WTC11 (cell line): ENCODE data around the gene FILIP1L. TPM values are rescaled to one million over a fixed set of nuclear protein-coding genes. Genes with fewer than 3 reads are reported as not detected.

Experiments
- ATAC-seq: fragments of 200-7000 bp; cut with Tn5 transposase; 2 replicates; pipeline ENCODE4 v1.10.0; 2021; ENCODE audit warnings: mild to moderate bottlenecking, moderate library complexity
- CTCF ChIA-PET: fragments of 300-600 bp; sonication (Branson Sonifier 250); formaldehyde crosslinking; loops from one replicate; lab custom pipeline; 2021; ENCODE audit warnings: antibody characterized with exemption; lab: Charles Lee
- POLR2A ChIA-PET: fragments of 350-600 bp; sonication (Branson Sonifier 250); formaldehyde crosslinking; loops from one replicate; lab custom pipeline; 2021; ENCODE audit warnings: antibody characterized with exemption; lab: Charles Lee
- DNase-seq: peaks from one replicate; pipeline ENCODE4 v3.0.0; 2021; ENCODE audit warnings: low spot score
- H3K27ac Mint-ChIP-seq: 2 replicates; pipeline ENCODE4 v1.8.0; 2021; ENCODE audit warnings: mixed read lengths
- H3K27me3 Mint-ChIP-seq: 2 replicates; pipeline ENCODE4 v1.8.0; 2021; ENCODE audit warnings: low read depth, mild to moderate bottlenecking, moderate library complexity, mixed read lengths
- H3K36me3 Mint-ChIP-seq: 2 replicates; pipeline ENCODE4 v1.8.0; 2021; ENCODE audit warnings: mixed read lengths
- H3K4me1 Mint-ChIP-seq: 2 replicates; pipeline ENCODE4 v1.8.0; 2022; ENCODE audit warnings: mixed read lengths
- H3K4me3 Mint-ChIP-seq: 2 replicates; pipeline ENCODE4 v1.8.0; 2021; ENCODE audit warnings: mild to moderate bottlenecking, moderate library complexity, mixed read lengths
- H3K9me3 Mint-ChIP-seq: 2 replicates; pipeline ENCODE4 v1.8.0; 2021; ENCODE audit warnings: mixed read lengths
- AFF4 ChIP-seq: sonication (generic); formaldehyde crosslinking; IDR thresholded peaks from 2 replicates; pipeline ENCODE4 v1.8.1; 2023; ENCODE audit warnings: mild to moderate bottlenecking, missing genetic modification reagents, borderline replicate concordance
- CDX4 ChIP-seq: fragments of 250-450 bp; sonication (Bioruptor Pico); IDR thresholded peaks from 2 replicates; pipeline ENCODE4 v1.9.0; 2021; ENCODE audit warnings: moderate library complexity, mild to moderate bottlenecking, inconsistent platforms, borderline replicate concordance
- CREB1 ChIP-seq: sonication (generic); formaldehyde crosslinking; IDR thresholded peaks from 2 replicates; pipeline ENCODE4 v1.8.0; 2023; ENCODE audit warnings: mild to moderate bottlenecking, missing genetic modification reagents
- CTCF ChIP-seq: fragments of 200-600 bp; IDR thresholded peaks from 2 replicates; pipeline ENCODE4 v1.8.0; 2022; ENCODE audit warnings: antibody characterized with exemption
- FOXK1 ChIP-seq: sonication (generic); formaldehyde crosslinking; IDR thresholded peaks from 2 replicates; pipeline ENCODE4 v1.8.0; 2022; ENCODE audit warnings: mild to moderate bottlenecking, moderate library complexity, missing genetic modification reagents
- GRHL2 ChIP-seq: fragments of 250-450 bp; sonication (Bioruptor Pico); IDR thresholded peaks from 2 replicates; pipeline ENCODE4 v1.8.0; 2022; ENCODE audit warnings: mild to moderate bottlenecking, moderate library complexity; ENCODE audit not compliant: insufficient replicate concordance, severe bottlenecking
- IRF2 ChIP-seq: sonication (generic); formaldehyde crosslinking; IDR thresholded peaks from 2 replicates; pipeline ENCODE4 v1.8.0; 2022; ENCODE audit warnings: low read depth, missing genetic modification reagents, borderline replicate concordance
- JAZF1 ChIP-seq: fragments of 250-450 bp; sonication (Bioruptor Pico); IDR thresholded peaks from 2 replicates; pipeline ENCODE4 v1.9.0; 2021; ENCODE audit warnings: moderate library complexity, mild to moderate bottlenecking, inconsistent platforms
- MAX ChIP-seq: sonication (generic); formaldehyde crosslinking; IDR thresholded peaks from 2 replicates; pipeline ENCODE4 v1.8.0; 2022; ENCODE audit warnings: mild to moderate bottlenecking, missing genetic modification reagents
- MXD4 ChIP-seq: fragments of 250-450 bp; sonication (Bioruptor Pico); IDR thresholded peaks from 2 replicates; pipeline ENCODE4 v1.8.0; 2021; ENCODE audit warnings: mild to moderate bottlenecking, moderate library complexity, borderline replicate concordance
- NFYB ChIP-seq: sonication (generic); formaldehyde crosslinking; conservative IDR thresholded peaks from 2 replicates; pipeline ENCODE4 v1.8.0; 2022; ENCODE audit warnings: low read depth, missing genetic modification reagents
- OVOL2 ChIP-seq: fragments of 250-450 bp; sonication (Bioruptor Pico); IDR thresholded peaks from 2 replicates; pipeline ENCODE4 v1.9.0; 2021; ENCODE audit warnings: mild to moderate bottlenecking, borderline replicate concordance
- SMAD3 ChIP-seq: sonication (generic); formaldehyde crosslinking; IDR thresholded peaks from 2 replicates; pipeline ENCODE4 v1.8.0; 2022; ENCODE audit warnings: missing genetic modification reagents, mild to moderate bottlenecking, borderline replicate concordance
- SOX15 ChIP-seq: fragments of 250-450 bp; sonication (Bioruptor Pico); IDR thresholded peaks from 2 replicates; pipeline ENCODE4 v1.9.0; 2021; ENCODE audit warnings: mild to moderate bottlenecking
- ZBTB43 ChIP-seq: sonication (generic); formaldehyde crosslinking; IDR thresholded peaks from 2 replicates; pipeline ENCODE4 v1.8.1; 2023; ENCODE audit warnings: mild to moderate bottlenecking, missing genetic modification reagents
- ZNF281 ChIP-seq: sonication (generic); formaldehyde crosslinking; IDR thresholded peaks from 2 replicates; pipeline ENCODE4 v1.8.0; 2023; ENCODE audit warnings: mild to moderate bottlenecking, missing genetic modification reagents
- total RNA-seq: library from RNA; stranded (reverse); gene quantifications from 3 replicates; pipeline ENCODE4 v1.2.3, GENCODE V29; 2021

Gene FILIP1L
- total RNA-seq, 1 experiment from 2014 or later = 0.17 TPM

- DNase-seq (no peak), ATAC-seq (no peak)
- peaks cover 4% of the 10 kb centered on the region; the same call in 1 of the 2 replicates for H3K4me1 Mint-ChIP-seq
- POLR2A ChIA-PET = no interaction called here
- no peaks in the 10 kb centered on the region for H3K36me3 Mint-ChIP-seq
- no peaks in the 10 kb centered on the region for H3K9me3 Mint-ChIP-seq
- no peak overlapping the region for H3K4me3 Mint-ChIP-seq
- CTCF ChIA-PET = interaction anchor here (1.3 kb wide), 1 partner anchor 9 kb away, joined by 5 read pairs; no protein-coding TSS in a partner anchor
- H3K27me3 Mint-ChIP-seq = no peaks in the 10 kb centered on the region
- no peak overlapping the region for H3K27ac Mint-ChIP-seq
- TF ChIP-seq CREB1 (CRISPR knock-in tag) = no peak
These were observed 279.9 kb downstream of the FILIP1L start for GRCh38 chr3:99834211-99834957.

- no peaks in the 10 kb centered on the region for H3K9me3 Mint-ChIP-seq
- H3K4me1 Mint-ChIP-seq = peaks cover 8% of the 10 kb centered on the region
- H3K27me3 Mint-ChIP-seq = no peaks in the 10 kb centered on the region
- H3K27ac Mint-ChIP-seq = no peak overlapping the region
- ATAC-seq = no peak
- no peak overlapping the region for H3K4me3 Mint-ChIP-seq
- ChIA-PET CTCF (interaction anchor here (1.3 kb wide), 1 partner anchor 9 kb away, joined by 5 read pairs; no protein-coding TSS in a partner anchor), POLR2A (no interaction called here)
- DNase-seq = no peak
- H3K36me3 Mint-ChIP-seq = no peaks in the 10 kb centered on the region
- TF ChIP-seq AFF4 = no peak
- no peak for TF ChIP-seq SMAD3 (CRISPR knock-in tag)
- TF ChIP-seq JAZF1 (CRISPR knock-in tag) = no peak
- no peak for TF ChIP-seq MAX (CRISPR knock-in tag)
- TF ChIP-seq ZBTB43 (CRISPR knock-in tag) = no peak
- no peak for TF ChIP-seq CTCF
- TF ChIP-seq IRF2 (CRISPR knock-in tag) = no peak
- TF ChIP-seq FOXK1 (CRISPR knock-in tag) = no peak
- no peak for TF ChIP-seq CDX4
- no peak for TF ChIP-seq MXD4 (CRISPR knock-in tag)
These were observed 280.6 kb downstream of the FILIP1L start for GRCh38 chr3:99833617-99834205.

- Mint-ChIP-seq H3K27ac (no peak overlapping the region), H3K27me3 (no peaks in the 10 kb centered on the region), H3K4me3 (no peak overlapping the region), H3K9me3 (no peaks in the 10 kb centered on the region), H3K36me3 (no peaks in the 10 kb centered on the region), H3K4me1 (peaks cover 10% of the 10 kb centered on the region)
- DNase-seq (no peak), ATAC-seq (no peak)
- ChIA-PET POLR2A (no interaction called here), CTCF (interaction anchor here (2.6 kb wide), 1 partner anchor 14 kb away, joined by 9 read pairs; no protein-coding TSS in a partner anchor)
- TF ChIP-seq GRHL2 (CRISPR knock-in tag) = no peak
- TF ChIP-seq ZNF281 (CRISPR knock-in tag) = no peak
- no peak for TF ChIP-seq NFYB (CRISPR knock-in tag)
- no peak for TF ChIP-seq OVOL2 (CRISPR knock-in tag)
- no peak for TF ChIP-seq SOX15 (CRISPR knock-in tag)
These were observed 284.5 kb downstream of the FILIP1L start for GRCh38 chr3:99829844-99830243.
